Measurements from ENCODE around the gene NAALAD2.

Gene NAALAD2

DNA sequence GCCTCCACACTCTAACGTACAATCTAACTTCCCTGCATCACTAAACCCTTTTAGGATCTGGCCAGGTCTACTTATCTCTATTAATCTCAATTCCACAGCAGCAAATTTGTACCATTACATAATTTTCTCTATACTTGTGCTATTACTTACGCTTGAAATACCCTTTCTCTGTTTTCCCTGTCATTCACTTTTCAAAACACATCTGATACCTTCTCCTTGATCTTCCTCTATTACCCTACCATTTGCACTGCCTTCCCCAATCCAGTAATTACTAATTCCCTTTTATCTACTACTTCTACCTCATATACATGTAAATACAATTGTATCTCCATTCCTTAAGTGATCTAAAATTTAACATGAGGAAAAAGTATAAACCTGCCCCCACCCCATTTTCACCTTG lies 74.4 kb downstream of the NAALAD2 start:
- H4K20me1 ChIP-seq (ENCODE audit: insufficient read depth, low read length), result no peaks in the 10 kb centered on the region
- no peaks in the 10 kb centered on the region for H3K4me1 ChIP-seq (ENCODE audit: low read length)
- no peak overlapping the region for H3K27ac ChIP-seq (ENCODE audit: low read length)
- H3K9me3 ChIP-seq (ENCODE audit: insufficient read depth, low read length), result no peaks in the 10 kb centered on the region
- H2AFZ ChIP-seq (ENCODE audit: low read depth, low read length), result no peak overlapping the region
- H3K4me3 ChIP-seq (ENCODE audit: low read length), result no peak overlapping the region
- no peaks in the 10 kb centered on the region for H3K27me3 ChIP-seq (ENCODE audit: low read depth, low read length)
- peaks cover 68% of the 10 kb centered on the region for H3K36me3 ChIP-seq (replicated peaks; ENCODE audit: low read depth, low read length)
- no peak overlapping the region for H3K4me2 ChIP-seq (ENCODE audit: low read length)
- no peak overlapping the region for H3K9ac ChIP-seq (ENCODE audit: low read length)
- H3K79me2 ChIP-seq (ENCODE audit: low read length), result peaks cover 57% of the 10 kb centered on the region
- TF ChIP-seq EZH2phosphoT487 (IDR thresholded peaks at IDR 0.05; ENCODE audit: low read depth), result no peak
- TF ChIP-seq, protein P1, sequence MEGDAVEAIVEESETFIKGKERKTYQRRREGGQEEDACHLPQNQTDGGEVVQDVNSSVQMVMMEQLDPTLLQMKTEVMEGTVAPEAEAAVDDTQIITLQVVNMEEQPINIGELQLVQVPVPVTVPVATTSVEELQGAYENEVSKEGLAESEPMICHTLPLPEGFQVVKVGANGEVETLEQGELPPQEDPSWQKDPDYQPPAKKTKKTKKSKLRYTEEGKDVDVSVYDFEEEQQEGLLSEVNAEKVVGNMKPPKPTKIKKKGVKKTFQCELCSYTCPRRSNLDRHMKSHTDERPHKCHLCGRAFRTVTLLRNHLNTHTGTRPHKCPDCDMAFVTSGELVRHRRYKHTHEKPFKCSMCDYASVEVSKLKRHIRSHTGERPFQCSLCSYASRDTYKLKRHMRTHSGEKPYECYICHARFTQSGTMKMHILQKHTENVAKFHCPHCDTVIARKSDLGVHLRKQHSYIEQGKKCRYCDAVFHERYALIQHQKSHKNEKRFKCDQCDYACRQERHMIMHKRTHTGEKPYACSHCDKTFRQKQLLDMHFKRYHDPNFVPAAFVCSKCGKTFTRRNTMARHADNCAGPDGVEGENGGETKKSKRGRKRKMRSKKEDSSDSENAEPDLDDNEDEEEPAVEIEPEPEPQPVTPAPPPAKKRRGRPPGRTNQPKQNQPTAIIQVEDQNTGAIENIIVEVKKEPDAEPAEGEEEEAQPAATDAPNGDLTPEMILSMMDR (IDR thresholded peaks at IDR 0.05; ENCODE audit: low read depth, low read length), result no peak

DNA sequence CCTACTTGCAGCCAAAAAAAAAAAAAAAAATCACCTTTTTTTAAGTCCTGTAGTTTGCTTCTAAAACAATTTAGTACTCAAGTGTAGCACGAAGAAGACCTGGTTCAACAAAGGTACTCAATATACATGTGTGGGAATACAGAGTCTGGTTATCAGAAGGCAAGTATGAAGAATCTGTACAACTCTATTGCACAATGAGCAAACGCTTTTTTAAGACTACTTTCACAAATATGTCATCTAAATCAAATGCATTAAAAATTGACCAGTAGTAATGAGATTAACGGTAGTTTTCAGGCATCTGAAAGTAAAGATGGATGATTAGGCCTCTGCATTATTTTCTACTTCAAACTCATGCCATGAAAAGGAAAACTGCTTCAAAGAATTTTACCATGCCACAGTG lies 78.9 kb downstream of the NAALAD2 start:
- H3K9ac ChIP-seq (ENCODE audit: low read length), result no peak overlapping the region
- no peaks in the 10 kb centered on the region for H3K4me1 ChIP-seq (ENCODE audit: low read length)
- H3K9me3 ChIP-seq (ENCODE audit: insufficient read depth, low read length), result no peaks in the 10 kb centered on the region
- no peak overlapping the region for H3K27ac ChIP-seq (ENCODE audit: low read length)
- TF ChIP-seq, protein P1 (IDR thresholded peaks at IDR 0.05; ENCODE audit: low read depth, low read length), result no peak
- no peak for TF ChIP-seq EZH2phosphoT487 (IDR thresholded peaks at IDR 0.05; ENCODE audit: low read depth)
- peaks cover 6% of the 10 kb centered on the region; the same call in 1 of the 2 replicates for H4K20me1 ChIP-seq (ENCODE audit: insufficient read depth, low read length)
- H3K79me2 ChIP-seq (ENCODE audit: low read length), result peaks cover 90% of the 10 kb centered on the region
- no peak overlapping the region for H2AFZ ChIP-seq (ENCODE audit: low read depth, low read length)
- H3K4me3 ChIP-seq (ENCODE audit: low read length), result no peak overlapping the region
- H3K27me3 ChIP-seq (ENCODE audit: low read depth, low read length), result no peaks in the 10 kb centered on the region
- H3K36me3 ChIP-seq (replicated peaks; ENCODE audit: low read depth, low read length), result peaks cover 60% of the 10 kb centered on the region
- no peak overlapping the region for H3K4me2 ChIP-seq (ENCODE audit: low read length)

DNA sequence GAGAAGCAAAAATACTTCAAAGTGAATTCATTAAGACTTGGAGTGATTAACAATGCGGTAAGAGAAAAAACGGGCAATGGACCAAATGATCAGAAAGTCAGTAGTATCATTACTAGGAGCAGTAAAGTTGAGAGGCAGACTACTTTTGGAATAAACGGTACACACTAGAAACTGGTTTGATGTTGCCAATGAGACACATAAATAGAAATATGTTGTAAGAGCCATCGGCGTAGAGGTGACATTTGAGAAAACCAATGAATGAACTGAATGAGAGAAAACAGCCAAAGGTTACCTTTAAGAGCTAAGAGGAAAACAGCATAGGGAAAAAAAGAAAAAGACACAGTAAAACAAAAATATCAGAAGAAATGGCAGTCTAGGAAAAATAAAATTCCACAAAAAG lies 82.1 kb downstream of the NAALAD2 start:
- Histone ChIP-seq H3K9ac (ENCODE audit: low read length) (no peak overlapping the region), H2AFZ (ENCODE audit: low read depth, low read length) (no peak overlapping the region), H3K4me2 (ENCODE audit: low read length) (no peak overlapping the region), H3K9me3 (ENCODE audit: insufficient read depth, low read length) (no peaks in the 10 kb centered on the region), H4K20me1 (ENCODE audit: insufficient read depth, low read length) (peaks cover 27% of the 10 kb centered on the region), H3K4me1 (ENCODE audit: low read length) (peaks cover 22% of the 10 kb centered on the region), H3K79me2 (ENCODE audit: low read length) (peaks cover 99% of the 10 kb centered on the region), H3K27me3 (ENCODE audit: low read depth, low read length) (no peaks in the 10 kb centered on the region), H3K27ac (ENCODE audit: low read length) (no peak overlapping the region), H3K36me3 (replicated peaks; ENCODE audit: low read depth, low read length) (peaks cover 46% of the 10 kb centered on the region), H3K4me3 (ENCODE audit: low read length) (no peak overlapping the region)
- no peak for TF ChIP-seq EZH2phosphoT487 (IDR thresholded peaks at IDR 0.05; ENCODE audit: low read depth)
- TF ChIP-seq, protein P1 (IDR thresholded peaks at IDR 0.05; ENCODE audit: low read depth, low read length), result no peak

DNA sequence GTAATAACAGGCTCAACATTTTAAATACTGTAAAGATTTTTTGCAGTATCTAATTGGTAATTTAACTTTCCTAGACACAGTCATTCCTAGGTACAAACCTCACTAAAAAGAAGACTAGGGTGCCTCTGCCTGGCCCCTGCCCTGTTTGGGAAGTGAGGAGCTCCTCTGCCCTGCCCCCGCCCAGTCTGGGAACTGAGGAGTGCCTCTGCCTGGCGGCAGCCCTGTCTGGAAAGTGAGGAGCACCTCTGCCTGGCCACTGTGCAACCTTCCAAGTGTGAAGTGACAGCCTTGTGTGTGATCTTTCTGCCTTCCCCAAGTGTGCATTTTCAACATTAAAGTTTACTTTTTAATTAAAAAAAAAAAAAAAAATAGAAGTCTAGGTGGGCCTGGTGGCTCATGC lies 84.1 kb downstream of the NAALAD2 start:
- no peak overlapping the region for H3K27ac ChIP-seq (ENCODE audit: low read length)
- no peak overlapping the region for H3K4me2 ChIP-seq (ENCODE audit: low read length)
- no peaks in the 10 kb centered on the region for H3K27me3 ChIP-seq (ENCODE audit: low read depth, low read length)
- no peak overlapping the region for H2AFZ ChIP-seq (ENCODE audit: low read depth, low read length)
- peaks cover 23% of the 10 kb centered on the region for H3K4me1 ChIP-seq (ENCODE audit: low read length)
- peaks cover 30% of the 10 kb centered on the region for H3K36me3 ChIP-seq (replicated peaks; ENCODE audit: low read depth, low read length)
- H3K9ac ChIP-seq (ENCODE audit: low read length), result no peak overlapping the region
- peaks cover 99% of the 10 kb centered on the region for H3K79me2 ChIP-seq (ENCODE audit: low read length)
- no peaks in the 10 kb centered on the region for H3K9me3 ChIP-seq (ENCODE audit: insufficient read depth, low read length)
- TF ChIP-seq, protein P1 (IDR thresholded peaks at IDR 0.05; ENCODE audit: low read depth, low read length), result no peak
- TF ChIP-seq EZH2phosphoT487 (IDR thresholded peaks at IDR 0.05; ENCODE audit: low read depth), result no peak
- H4K20me1 ChIP-seq (ENCODE audit: insufficient read depth, low read length), result peaks cover 31% of the 10 kb centered on the region
- no peak overlapping the region for H3K4me3 ChIP-seq (ENCODE audit: low read length)
